Measurements from ENCODE around the gene PEAR1. TPM values are rescaled to one million over a fixed set of nuclear protein-coding genes. Genes with fewer than 3 reads are reported as not detected.

The PEAR1 gene
- total RNA-seq, 1 experiment from 2014 or later: 0.18 TPM

DNA sequence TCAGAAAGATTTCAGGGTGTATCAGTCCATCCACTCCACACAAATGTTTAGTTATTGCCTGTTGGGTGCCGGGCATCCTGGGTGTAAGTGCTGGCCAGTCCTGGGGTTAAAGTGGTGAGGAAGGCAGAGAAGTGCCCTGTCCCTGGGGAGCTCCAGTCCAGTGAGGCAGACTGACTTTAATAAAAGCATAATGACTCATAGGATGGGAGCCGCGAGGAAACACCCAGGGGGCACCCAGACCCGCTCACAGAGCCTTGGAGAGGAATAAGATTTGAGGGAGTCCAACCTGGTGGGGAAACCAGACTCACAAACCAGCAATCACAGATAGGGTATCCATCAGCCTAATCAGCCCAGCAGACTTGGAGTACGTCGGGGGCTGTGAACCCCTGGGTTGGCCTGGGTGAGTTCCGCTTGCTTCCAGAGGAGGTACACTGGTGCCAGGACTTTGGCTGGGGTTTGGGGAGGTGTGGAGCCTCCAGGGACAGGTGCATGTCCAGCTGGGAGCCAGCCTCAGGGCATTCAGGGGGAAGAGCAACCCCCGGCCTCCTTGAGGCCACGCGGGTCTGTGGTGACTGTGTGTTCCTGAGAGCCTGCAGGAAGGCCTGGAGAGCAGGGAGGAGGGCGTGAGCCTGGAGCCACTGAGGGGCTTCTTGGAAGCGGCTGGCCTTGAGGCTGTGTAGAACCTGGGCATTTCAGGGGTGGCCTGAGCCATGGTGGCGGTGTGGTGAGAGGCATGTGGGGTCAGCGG lies 3.7 kb downstream of the PEAR1 start:
- Mint-ChIP-seq H3K9me3 (ENCODE audit: unreplicated experiment) (no peaks in the 10 kb centered on the region), H3K27ac (ENCODE audit: unreplicated experiment) (peak overlapping the region; percentile 69), H3K27me3 (ENCODE audit: insufficient read depth, unreplicated experiment) (no peaks in the 10 kb centered on the region), H3K4me1 (ENCODE audit: low read depth, unreplicated experiment) (peaks cover 33% of the 10 kb centered on the region), H3K4me3 (ENCODE audit: unreplicated experiment) (no peak overlapping the region), H3K36me3 (ENCODE audit: insufficient read depth, unreplicated experiment) (no peaks in the 10 kb centered on the region)
- H3K36me3 ChIP-seq (ENCODE audit: control insufficient read depth, insufficient read depth, low read length): no peaks in the 10 kb centered on the region
- H3K4me3 ChIP-seq (ENCODE audit: low read depth, low read length): no peak overlapping the region
- no peak for DNase-seq
- H3K4me1 ChIP-seq: peaks cover 38% of the 10 kb centered on the region
- CTCF ChIA-PET: interaction anchor here (0.6 to 1.3 kb wide), 5 partner anchors 16 to 396 kb away, joined by 3 to 7 read pairs (median 5); no protein-coding TSS in a partner anchor
- no peaks in the 10 kb centered on the region for H3K9me3 ChIP-seq
- TF ChIP-seq, protein P1, sequence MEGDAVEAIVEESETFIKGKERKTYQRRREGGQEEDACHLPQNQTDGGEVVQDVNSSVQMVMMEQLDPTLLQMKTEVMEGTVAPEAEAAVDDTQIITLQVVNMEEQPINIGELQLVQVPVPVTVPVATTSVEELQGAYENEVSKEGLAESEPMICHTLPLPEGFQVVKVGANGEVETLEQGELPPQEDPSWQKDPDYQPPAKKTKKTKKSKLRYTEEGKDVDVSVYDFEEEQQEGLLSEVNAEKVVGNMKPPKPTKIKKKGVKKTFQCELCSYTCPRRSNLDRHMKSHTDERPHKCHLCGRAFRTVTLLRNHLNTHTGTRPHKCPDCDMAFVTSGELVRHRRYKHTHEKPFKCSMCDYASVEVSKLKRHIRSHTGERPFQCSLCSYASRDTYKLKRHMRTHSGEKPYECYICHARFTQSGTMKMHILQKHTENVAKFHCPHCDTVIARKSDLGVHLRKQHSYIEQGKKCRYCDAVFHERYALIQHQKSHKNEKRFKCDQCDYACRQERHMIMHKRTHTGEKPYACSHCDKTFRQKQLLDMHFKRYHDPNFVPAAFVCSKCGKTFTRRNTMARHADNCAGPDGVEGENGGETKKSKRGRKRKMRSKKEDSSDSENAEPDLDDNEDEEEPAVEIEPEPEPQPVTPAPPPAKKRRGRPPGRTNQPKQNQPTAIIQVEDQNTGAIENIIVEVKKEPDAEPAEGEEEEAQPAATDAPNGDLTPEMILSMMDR (IDR thresholded peaks at IDR 0.05; ENCODE audit: insufficient read depth in 1 of 2, low read depth in 1 of 2, low read length in 1 of 2, severe bottlenecking in 1 of 2, unreplicated experiment in 1 of 2): no peak
- BruUV-seq (replicated peaks): no TSS peak
- H3K27me3 ChIP-seq (replicated peaks; ENCODE audit: control insufficient read depth, insufficient read depth, low read length): no peaks in the 10 kb centered on the region
- intact Hi-C loops (cut with micrococcal nuclease; ENCODE audit: unreplicated experiment): no loop called here
- POLR2A ChIA-PET: no interaction called here

DNA sequence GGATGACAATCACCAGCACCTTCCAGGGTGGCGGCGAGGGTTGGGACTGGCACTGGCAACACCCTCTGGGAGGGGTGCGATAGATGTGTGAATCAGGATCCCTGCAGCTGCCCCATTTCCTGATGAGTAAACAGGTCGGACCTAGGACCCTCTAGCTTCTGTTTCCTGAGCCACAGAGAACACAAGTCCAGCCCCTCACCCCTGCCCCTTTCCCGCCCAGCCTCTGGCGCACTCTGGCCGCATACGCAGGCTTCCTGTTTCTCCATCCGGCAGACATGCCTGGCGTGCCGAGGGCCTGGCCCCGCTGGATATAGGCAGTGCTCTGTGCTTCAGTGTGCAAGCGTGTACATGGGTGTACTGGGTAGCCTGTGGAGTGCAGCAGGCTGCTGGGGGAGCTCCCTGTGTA lies 4.6 kb downstream of the PEAR1 start:
- no peak overlapping the region for H3K4me3 ChIP-seq (ENCODE audit: low read depth, low read length)
- H3K4me3 Mint-ChIP-seq (ENCODE audit: unreplicated experiment): no peak overlapping the region
- H3K9me3 Mint-ChIP-seq (ENCODE audit: unreplicated experiment): no peaks in the 10 kb centered on the region
- POLR2A ChIA-PET: no interaction called here
- H3K36me3 ChIP-seq (ENCODE audit: control insufficient read depth, insufficient read depth, low read length): no peaks in the 10 kb centered on the region
- peaks cover 38% of the 10 kb centered on the region for H3K4me1 ChIP-seq
- H3K27me3 ChIP-seq (replicated peaks; ENCODE audit: control insufficient read depth, insufficient read depth, low read length): no peaks in the 10 kb centered on the region
- DNase-seq: no peak
- intact Hi-C loops (cut with micrococcal nuclease; ENCODE audit: unreplicated experiment): no loop called here
- no peaks in the 10 kb centered on the region for H3K36me3 Mint-ChIP-seq (ENCODE audit: insufficient read depth, unreplicated experiment)
- no peaks in the 10 kb centered on the region for H3K9me3 ChIP-seq
- TF ChIP-seq, protein P1 (IDR thresholded peaks at IDR 0.05; ENCODE audit: insufficient read depth in 1 of 2, low read depth in 1 of 2, low read length in 1 of 2, severe bottlenecking in 1 of 2, unreplicated experiment in 1 of 2): no peak
- CTCF ChIA-PET: interaction anchor here (0.5 to 1.0 kb wide), 2 partner anchors 30 to 60 kb away, joined by 3 to 4 read pairs; no protein-coding TSS in a partner anchor
- no peaks in the 10 kb centered on the region for H3K27me3 Mint-ChIP-seq (ENCODE audit: insufficient read depth, unreplicated experiment)
- BruUV-seq (replicated peaks): no TSS peak
- no peak overlapping the region for H3K27ac Mint-ChIP-seq (ENCODE audit: unreplicated experiment)
- peaks cover 33% of the 10 kb centered on the region for H3K4me1 Mint-ChIP-seq (ENCODE audit: low read depth, unreplicated experiment)

DNA sequence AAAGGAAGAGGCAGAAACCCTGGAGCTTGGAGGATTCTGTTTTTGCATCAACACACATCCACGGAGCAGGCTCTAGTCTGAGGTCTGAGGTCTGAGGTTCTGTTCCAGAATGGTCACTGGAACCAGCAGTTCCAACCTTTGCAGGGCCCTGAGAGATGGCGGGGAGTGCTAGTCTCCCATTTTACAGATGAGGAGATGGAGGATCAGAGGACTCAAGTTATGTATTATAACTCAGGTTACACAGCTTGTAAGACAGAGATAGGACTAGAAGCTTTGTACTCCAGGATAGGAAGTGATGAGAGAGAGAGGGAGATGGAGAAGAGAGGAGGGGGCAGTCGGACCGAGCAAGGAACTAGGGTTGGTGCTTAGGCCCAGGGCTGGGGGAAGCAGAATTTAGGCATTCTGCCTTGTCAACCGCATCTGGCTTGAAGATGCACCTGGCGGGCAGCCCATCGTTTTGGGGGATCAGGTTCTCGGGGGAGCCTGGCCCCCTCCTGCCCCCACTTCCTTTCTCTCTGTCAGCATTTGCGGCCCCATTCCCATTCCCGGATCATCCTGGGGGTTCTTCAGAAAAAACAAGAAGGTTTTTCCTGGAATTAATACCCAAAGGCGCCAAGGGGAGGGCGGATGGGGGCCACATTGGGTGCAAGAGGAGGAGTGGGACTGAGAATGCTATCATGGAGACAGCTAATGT lies 5.6 kb downstream of the PEAR1 start:
- ChIA-PET POLR2A (interaction anchor here (0.5 kb wide), 1 partner anchor 170 kb away, joined by 3 read pairs; no protein-coding TSS in a partner anchor), CTCF (interaction anchor here (1.0 kb wide), 1 partner anchor 29 kb away, joined by 4 read pairs; no protein-coding TSS in a partner anchor)
- Mint-ChIP-seq H3K4me3 (ENCODE audit: unreplicated experiment) (no peak overlapping the region), H3K9me3 (ENCODE audit: unreplicated experiment) (no peaks in the 10 kb centered on the region), H3K27me3 (ENCODE audit: insufficient read depth, unreplicated experiment) (no peaks in the 10 kb centered on the region), H3K27ac (ENCODE audit: unreplicated experiment) (no peak overlapping the region), H3K36me3 (ENCODE audit: insufficient read depth, unreplicated experiment) (no peaks in the 10 kb centered on the region), H3K4me1 (ENCODE audit: low read depth, unreplicated experiment) (peaks cover 33% of the 10 kb centered on the region)
- TF ChIP-seq, protein P1 (IDR thresholded peaks at IDR 0.05; ENCODE audit: insufficient read depth in 1 of 2, low read depth in 1 of 2, low read length in 1 of 2, severe bottlenecking in 1 of 2, unreplicated experiment in 1 of 2): no peak
- no peak overlapping the region for H3K4me3 ChIP-seq (ENCODE audit: low read depth, low read length)
- no peaks in the 10 kb centered on the region for H3K27me3 ChIP-seq (replicated peaks; ENCODE audit: control insufficient read depth, insufficient read depth, low read length)
- no peak for DNase-seq
- peaks cover 37% of the 10 kb centered on the region for H3K4me1 ChIP-seq
- no TSS peak for BruUV-seq (replicated peaks)
- no peaks in the 10 kb centered on the region for H3K36me3 ChIP-seq (ENCODE audit: control insufficient read depth, insufficient read depth, low read length)
- intact Hi-C loops (cut with micrococcal nuclease; ENCODE audit: unreplicated experiment): no loop called here
- no peaks in the 10 kb centered on the region for H3K9me3 ChIP-seq
